Vagina (tissue), 2 donors: ENCODE data around the gene SPEM2.

Experiments used
- CTCF ChIP-seq, 3 experiments: fragments of 450-650 bp in 2 of 3; fragments of 200-600 bp in 1 of 3; sonication (generic) in 1 of 3; IDR thresholded peaks; one replicate each; pipeline ENCODE4 v1.5.1; 2017 to 2019; ENCODE audit warnings: antibody characterized with exemption in 3 of 3, mild to moderate bottlenecking in 2 of 3, moderate library complexity in 2 of 3
- POLR2A ChIP-seq, 2 donors: fragments of 450-650 bp; IDR thresholded peaks; one replicate each; pipeline ENCODE4 v1.6.1; 2017; ENCODE audit warnings: antibody characterized with exemption in 2 of 2, mild to moderate bottlenecking in 2 of 2, moderate library complexity in 2 of 2

- no peak for TF ChIP-seq CTCF (IDR thresholded peaks at IDR 0.05)
- TF ChIP-seq POLR2A (IDR thresholded peaks at IDR 0.05) = no peak
These were observed 19.8 kb upstream of the SPEM2 start for GRCh38 chr17:7405350-7406234.
